Measurements from ENCODE around the gene VWA7. TPM values are rescaled to one million over a fixed set of nuclear protein-coding genes. Genes with fewer than 3 reads are reported as not detected.

VWA7 gene
- total RNA-seq, 1 experiment from 2014 or later: 2.5 TPM

GRCh38 chr6:31736768-31737314 is 40.3 kb downstream of the VWA7 start:
- H4K8ac ChIP-seq (replicated peaks; ENCODE audit: insufficient read length, low read depth, low read length): no peak overlapping the region
- H4K20me1 ChIP-seq (ENCODE audit: control insufficient read depth, insufficient read depth, insufficient read length): no peaks in the 10 kb centered on the region
- TF ChIP-seq CTCF (conservative IDR thresholded peaks at IDR 0.05): no peak
- peak overlapping the region; percentile 81 to 97 (median 89); a peak in 6 of 7 replicates for H3K27ac Mint-ChIP-seq
- H2BK120ac ChIP-seq (ENCODE audit: low read depth, low read length, poor library complexity, severe bottlenecking): no peak overlapping the region
- H3K4me1 Mint-ChIP-seq: peaks cover 44 to 54% of the 10 kb centered on the region in 2 experiments
- no peak overlapping the region for H3K9ac ChIP-seq (ENCODE audit: extremely low read depth, insufficient read length, low read length)
- no peaks in the 10 kb centered on the region for H3K9me3 Mint-ChIP-seq
- no peak overlapping the region; the same call in 1 of the 2 replicates for H3K14ac ChIP-seq (ENCODE audit: insufficient read depth, low read length)
- H3K23me2 ChIP-seq (ENCODE audit: insufficient read length, low read depth, low read length, poor library complexity, severe bottlenecking): peaks cover 32% of the 10 kb centered on the region
- H2AK5ac ChIP-seq (ENCODE audit: insufficient read length, low read length): no peak overlapping the region
- H2BK15ac ChIP-seq (ENCODE audit: low read depth, low read length): no peak overlapping the region
- H3K4me1 ChIP-seq (ENCODE audit: insufficient read depth, low read length): peaks cover 16% of the 10 kb centered on the region
- H2BK20ac ChIP-seq (ENCODE audit: low read depth, low read length, poor library complexity, severe bottlenecking): no peak overlapping the region
- H3K27ac ChIP-seq (ENCODE audit: insufficient read length, low read depth, low read length): no peak overlapping the region
- peak overlapping the region; percentile 87 for H3K4me2 ChIP-seq (ENCODE audit: insufficient read depth, insufficient read length, low read length)
- peaks cover 6% of the 10 kb centered on the region; the same call in 1 of the 2 replicates for H3K79me2 ChIP-seq (ENCODE audit: insufficient read depth, low read length)
- H3K79me1 ChIP-seq (ENCODE audit: insufficient read depth, low read depth, low read length, poor library complexity, severe bottlenecking): no peaks in the 10 kb centered on the region
- H2BK12ac ChIP-seq (ENCODE audit: insufficient read length, low read depth, low read length): no peak overlapping the region
- H2BK5ac ChIP-seq (ENCODE audit: insufficient read length, low read length): no peak overlapping the region
- no peak overlapping the region for H2AFZ ChIP-seq (ENCODE audit: low read length)
- H3K27me3 Mint-ChIP-seq (ENCODE audit: low read depth): no peaks in the 10 kb centered on the region
- peaks cover 35 to 37% (median 35%) of the 10 kb centered on the region in 3 experiments for H3K36me3 Mint-ChIP-seq (ENCODE audit: insufficient read depth in 1 of 3, low read depth in 3 of 3)
- no peak overlapping the region for H3K4ac ChIP-seq (ENCODE audit: low read depth, low read length)
- H3K23ac ChIP-seq (ENCODE audit: insufficient read length, low read depth, low read length): no peak overlapping the region
- H3K9me3 ChIP-seq (ENCODE audit: control insufficient read depth, low read depth, low read length): no peaks in the 10 kb centered on the region
- no peaks in the 10 kb centered on the region for H3K27me3 ChIP-seq (ENCODE audit: insufficient read depth, low read length)
- peak overlapping the region; percentile 91 to 98 for H3K4me3 Mint-ChIP-seq
- DNase-seq: peak; percentile 41
- H3K18ac ChIP-seq (ENCODE audit: insufficient read length, low read depth, low read length): no peak overlapping the region
- no peak overlapping the region for H4K5ac ChIP-seq (ENCODE audit: insufficient read length, low read depth, low read length)
- WGBS (ENCODE audit: extremely low coverage, insufficient read length, low lambda C conversion rate): no CpG with 5 or more reads among the region's 10 CpGs
- no peak overlapping the region for H3T11ph ChIP-seq (ENCODE audit: low read length)
- H3K56ac ChIP-seq (ENCODE audit: insufficient read length, low read depth, low read length): no peak overlapping the region
- no peak overlapping the region for H4K91ac ChIP-seq (ENCODE audit: insufficient read length, low read depth, low read length)

Measured in H9 (cell line).